HS-27A (cell line): ENCODE measurements around the gene NAP1L3.

Experiments
- DNase-seq: peaks from one replicate; pipeline ENCODE4 v3.0.0-alpha.2; 2012; ENCODE audit warnings: low read depth, missing footprints

NAP1L3 gene, protein sequence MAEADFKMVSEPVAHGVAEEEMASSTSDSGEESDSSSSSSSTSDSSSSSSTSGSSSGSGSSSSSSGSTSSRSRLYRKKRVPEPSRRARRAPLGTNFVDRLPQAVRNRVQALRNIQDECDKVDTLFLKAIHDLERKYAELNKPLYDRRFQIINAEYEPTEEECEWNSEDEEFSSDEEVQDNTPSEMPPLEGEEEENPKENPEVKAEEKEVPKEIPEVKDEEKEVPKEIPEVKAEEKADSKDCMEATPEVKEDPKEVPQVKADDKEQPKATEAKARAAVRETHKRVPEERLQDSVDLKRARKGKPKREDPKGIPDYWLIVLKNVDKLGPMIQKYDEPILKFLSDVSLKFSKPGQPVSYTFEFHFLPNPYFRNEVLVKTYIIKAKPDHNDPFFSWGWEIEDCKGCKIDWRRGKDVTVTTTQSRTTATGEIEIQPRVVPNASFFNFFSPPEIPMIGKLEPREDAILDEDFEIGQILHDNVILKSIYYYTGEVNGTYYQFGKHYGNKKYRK

GRCh38 chrX:93673056-93673868 lies at the start of gene NAP1L3:
TSS of gene NAP1L3 (minus strand) at chrX:93673578. CDS start at chrX:93673304, 274 bp downstream.
- DNase-seq = no peak

DNA sequence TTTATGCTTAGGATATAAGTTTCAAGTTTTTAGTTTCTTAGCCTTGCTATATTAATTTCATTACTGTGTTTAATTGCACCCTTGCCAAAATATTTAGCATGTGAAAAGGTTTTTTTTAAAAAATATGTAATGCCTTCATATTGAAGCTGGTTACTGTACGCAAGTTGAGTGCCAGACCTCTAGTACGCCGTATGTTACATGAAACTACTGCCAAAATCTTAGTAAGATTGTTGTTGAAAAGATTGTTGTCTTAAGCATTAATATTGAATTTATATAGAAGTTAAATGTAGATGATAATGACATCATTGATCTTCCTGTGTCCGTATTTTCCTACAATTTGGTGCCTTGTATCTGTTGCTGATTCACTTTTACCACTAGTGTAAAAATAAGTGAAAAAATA lies 37.7 kb upstream of the NAP1L3 start:
- DNase-seq = no peak

- no peak for DNase-seq
Observed at GRCh38 chrX:93703701-93704100, 30.3 kb upstream of the NAP1L3 start.

DNA sequence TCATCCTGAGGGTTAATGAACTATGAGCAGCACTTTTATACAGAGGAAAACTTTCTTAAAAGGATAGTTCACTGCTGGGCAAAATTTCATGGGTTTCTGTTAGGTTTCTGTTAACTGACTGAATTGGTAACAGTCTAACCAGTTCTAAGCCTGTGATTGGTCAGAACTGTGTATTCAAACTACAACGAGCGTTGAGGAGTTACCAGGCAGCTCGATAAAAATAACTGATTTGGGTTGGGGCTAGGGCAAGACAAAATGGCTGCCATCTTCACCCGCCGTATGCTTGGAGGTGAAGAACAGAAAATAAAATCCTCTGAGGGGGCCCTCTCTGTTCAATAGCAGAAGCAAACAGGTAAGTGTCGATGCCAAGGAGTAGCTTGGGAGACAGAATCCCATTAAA lies 22.6 kb upstream of the NAP1L3 start:
- no peak for DNase-seq

GRCh38 chrX:93673869-93674271 lies 492 bp upstream of the NAP1L3 start, which contains the start of gene FAM133A:
TSS of gene FAM133A (plus strand) at chrX:93674206. CDS start at chrX:93709420, 35,214 bp downstream.
- DNase-seq = no peak

DNA sequence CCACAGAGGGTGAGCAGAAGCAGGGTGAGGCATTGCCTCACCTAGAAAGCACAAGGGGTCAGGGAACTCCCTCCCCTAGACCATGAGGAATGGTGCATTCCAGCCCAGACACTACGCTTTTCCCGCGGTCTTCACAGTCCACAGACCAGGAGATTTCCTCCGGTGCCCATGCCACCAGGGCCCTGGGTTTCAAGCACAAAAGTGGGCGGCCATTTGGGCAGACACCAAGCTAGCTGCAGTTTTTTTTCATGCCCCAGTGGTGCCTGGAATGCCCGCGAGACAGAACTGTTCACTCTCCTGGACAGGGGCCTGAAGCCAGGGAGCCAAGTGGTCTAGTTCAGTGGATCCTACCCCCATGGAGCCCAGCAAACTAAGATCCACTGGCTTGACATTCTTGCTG lies 12.8 kb downstream of the NAP1L3 start:
- DNase-seq = no peak

GRCh38 chrX:93649381-93649780 lies 24.0 kb downstream of the NAP1L3 start:
- no peak for DNase-seq

- no peak for DNase-seq
Observed at GRCh38 chrX:93637591-93637990, 35.8 kb downstream of the NAP1L3 start.
